NT2/D1 (cell line): ENCODE measurements around the gene LEF1.

Source experiments
- SUZ12 ChIP-seq: IDR thresholded peaks from 2 replicates; pipeline ENCODE4 v1.6.1; 2011; ENCODE audit not compliant: insufficient read length, insufficient read depth; ENCODE audit errors: extremely low read depth
- YY1 ChIP-seq: IDR thresholded peaks from 2 replicates; pipeline ENCODE4 v1.6.1; 2011; ENCODE audit not compliant: insufficient read length, insufficient read depth
- ZNF274 ChIP-seq: IDR thresholded peaks from 2 replicates; pipeline ENCODE4 v1.6.1; 2011; ENCODE audit warnings: mild to moderate bottlenecking, low read depth, low read length

DNA sequence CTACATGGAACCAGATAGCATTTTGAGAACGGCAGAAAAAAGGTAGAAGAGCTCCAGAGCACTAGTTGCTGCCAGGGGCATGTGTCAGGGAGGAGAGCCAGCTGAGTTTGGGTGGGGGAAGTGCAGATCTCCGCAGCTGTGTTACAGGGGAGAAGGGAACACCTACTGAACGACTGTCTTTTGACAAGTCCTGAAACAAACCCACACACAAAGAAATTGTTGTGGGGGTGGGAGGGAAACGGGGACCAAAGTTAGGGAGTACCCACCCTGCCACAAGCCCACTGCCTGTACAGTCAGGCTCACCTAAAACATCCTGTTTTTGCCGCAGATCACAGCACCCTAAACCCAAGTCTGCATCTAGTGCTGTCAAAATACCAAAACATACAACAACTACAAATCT, 55.5 kb downstream of the LEF1 start:
- TF ChIP-seq SUZ12 (no peak), ZNF274 (no peak), YY1 (no peak)
